ENCODE results near the gene MAPKAPK5.
"Not testable (repeated sequence)": the region's sequence is repeated elsewhere in the genome, so short reads cannot be mapped to it uniquely, and the experiment has no call there.

Gene MAPKAPK5

GRCh38 chr12:111841750-111842555, at the start of gene MAPKAPK5:
Gene MAPKAPK5, plus strand, starts transcription at chr12:111842228. Its CDS starts 506 bp downstream, at chr12:111842734.
- DNase-seq = peak; percentile 98

- DNase-seq = no peak
These were observed 49.2 kb upstream of the MAPKAPK5 start for GRCh38 chr12:111792856-111793235.

- DNase-seq = no peak
These were observed 43.8 kb upstream of the MAPKAPK5 start for GRCh38 chr12:111798182-111798581.

GRCh38 chr12:111799758-111800157, 42.3 kb upstream of the MAPKAPK5 start:
- no peak for DNase-seq

- no peak for DNase-seq
These were observed 38.9 kb upstream of the MAPKAPK5 start for GRCh38 chr12:111803038-111803626.

- no peak for DNase-seq
These were observed 38.2 kb upstream of the MAPKAPK5 start for GRCh38 chr12:111803851-111804250.

GRCh38 chr12:111806304-111806703, 35.7 kb upstream of the MAPKAPK5 start:
- DNase-seq = no peak

- no peak for DNase-seq
These were observed 34.8 kb upstream of the MAPKAPK5 start for GRCh38 chr12:111807232-111807631.

GRCh38 chr12:111812881-111813741, 28.9 kb upstream of the MAPKAPK5 start:
- peak; percentile 36 for DNase-seq

- DNase-seq = no peak
These were observed 25.9 kb upstream of the MAPKAPK5 start for GRCh38 chr12:111816065-111816615.

- not testable (repeated sequence) for DNase-seq
These were observed 25.1 kb upstream of the MAPKAPK5 start for GRCh38 chr12:111816898-111817297.

- DNase-seq = no peak
These were observed 23.7 kb upstream of the MAPKAPK5 start for GRCh38 chr12:111818340-111818739.

GRCh38 chr12:111819191-111820158, 22.6 kb upstream of the MAPKAPK5 start:
- no peak for DNase-seq

- not testable (repeated sequence) for DNase-seq
These were observed 21.2 kb upstream of the MAPKAPK5 start for GRCh38 chr12:111820828-111821227.

GRCh38 chr12:111822886-111823285, 19.1 kb upstream of the MAPKAPK5 start:
- no peak for DNase-seq

- DNase-seq = no peak
These were observed 18.1 kb upstream of the MAPKAPK5 start for GRCh38 chr12:111823891-111824290.

GRCh38 chr12:111824312-111824711, 17.7 kb upstream of the MAPKAPK5 start:
- DNase-seq = not testable (repeated sequence)

- DNase-seq = no peak
These were observed 16.5 kb upstream of the MAPKAPK5 start for GRCh38 chr12:111825509-111825908.

GRCh38 chr12:111826316-111826715, 15.7 kb upstream of the MAPKAPK5 start:
- no peak for DNase-seq

GRCh38 chr12:111826992-111827391, 15.0 kb upstream of the MAPKAPK5 start:
- no peak for DNase-seq

GRCh38 chr12:111827907-111828306, 14.1 kb upstream of the MAPKAPK5 start:
- DNase-seq = no peak
